SK-N-SH treated with all-trans-retinoic acid at 6 μM for 48 hours (cell line): ENCODE data around the gene OCRL.
A peak's percentile ranks its signal among the peaks of the same experiment; 100 is the strongest.

ENCODE experiments used
- ATAC-seq: fragments of 200-7000 bp; cut with Tn5 transposase; 3 replicates; pipeline ENCODE4 v1.9.1; 2020; ENCODE audit warnings: mild to moderate bottlenecking, moderate library complexity
- ARNTL ChIP-seq: fragments of 450-650 bp; formaldehyde crosslinking; IDR thresholded peaks from 2 replicates; pipeline ENCODE4 v1.5.0; 2020; ENCODE audit warnings: low read depth, mild to moderate bottlenecking, moderate library complexity, borderline replicate concordance
- BACH2 ChIP-seq: fragments of 250-450 bp; sonication (Bioruptor Pico); IDR thresholded peaks from 2 replicates; pipeline ENCODE4 v1.9.0; 2021; ENCODE audit warnings: mild to moderate bottlenecking, borderline replicate concordance
- CREB5 ChIP-seq: fragments of 250-450 bp; sonication (Bioruptor Pico); IDR thresholded peaks from 2 replicates; pipeline ENCODE4 v1.5.1; 2020; ENCODE audit warnings: low read depth, mild to moderate bottlenecking, moderate library complexity
- CSDC2 ChIP-seq: fragments of 250-450 bp; sonication (Bioruptor Pico); IDR thresholded peaks from 2 replicates; pipeline ENCODE4 v1.5.0; 2020; ENCODE audit warnings: mild to moderate bottlenecking, moderate library complexity
- CSRNP3 ChIP-seq: fragments of 250-450 bp; sonication (Bioruptor Pico); IDR thresholded peaks from 2 replicates; pipeline ENCODE4 v1.5.1; 2021; ENCODE audit warnings: mild to moderate bottlenecking, moderate library complexity
- ESRRG ChIP-seq: fragments of 250-450 bp; sonication (Bioruptor Pico); IDR thresholded peaks from 2 replicates; pipeline ENCODE4 v1.6.1; 2021; ENCODE audit warnings: mild to moderate bottlenecking
- ISL1 ChIP-seq: fragments of 250-450 bp; sonication (Bioruptor Pico); IDR thresholded peaks from 2 replicates; pipeline ENCODE4 v2.1.2; 2022; ENCODE audit warnings: mild to moderate bottlenecking, moderate library complexity
- OSR1 ChIP-seq: fragments of 250-450 bp; sonication (Bioruptor Pico); IDR thresholded peaks from 2 replicates; pipeline ENCODE4 v1.8.0; 2022; ENCODE audit warnings: moderate library complexity, mild to moderate bottlenecking, inconsistent platforms
- PATZ1 ChIP-seq: fragments of 250-450 bp; sonication (Bioruptor Pico); IDR thresholded peaks from 2 replicates; pipeline ENCODE4 v1.8.0; 2020; ENCODE audit warnings: mild to moderate bottlenecking, moderate library complexity, borderline replicate concordance
- POU6F1 ChIP-seq: fragments of 250-450 bp; sonication (Bioruptor Pico); IDR thresholded peaks from 2 replicates; pipeline ENCODE4 v1.8.0; 2021; ENCODE audit warnings: low read depth, mild to moderate bottlenecking, moderate library complexity, borderline replicate concordance
- PPARA ChIP-seq: fragments of 250-450 bp; sonication (Bioruptor Pico); IDR thresholded peaks from 2 replicates; pipeline ENCODE4 v1.5.0; 2020; ENCODE audit warnings: mild to moderate bottlenecking, borderline replicate concordance
- RARB ChIP-seq: fragments of 250-450 bp; sonication (Bioruptor Pico); IDR thresholded peaks from 2 replicates; pipeline ENCODE4 v1.8.0; 2021; ENCODE audit warnings: mild to moderate bottlenecking, moderate library complexity
- SNAI2 ChIP-seq: fragments of 250-450 bp; sonication (Bioruptor Pico); IDR thresholded peaks from 2 replicates; pipeline ENCODE4 v1.5.0; 2020; ENCODE audit warnings: mild to moderate bottlenecking, moderate library complexity
- TCF4 ChIP-seq: fragments of 250-450 bp; sonication (Bioruptor Pico); IDR thresholded peaks from 2 replicates; pipeline ENCODE4 v1.8.0; 2021; ENCODE audit warnings: mild to moderate bottlenecking, moderate library complexity, borderline replicate concordance
- TOX ChIP-seq: fragments of 250-450 bp; sonication (Bioruptor Pico); IDR thresholded peaks from 2 replicates; pipeline ENCODE4 v1.8.0; 2021; ENCODE audit warnings: mild to moderate bottlenecking, moderate library complexity, borderline replicate concordance
- TSHZ2 ChIP-seq: fragments of 250-450 bp; sonication (Bioruptor Pico); IDR thresholded peaks from 2 replicates; pipeline ENCODE4 v1.5.0; 2020; ENCODE audit warnings: mild to moderate bottlenecking, moderate library complexity
- ZFP3 ChIP-seq: fragments of 250-450 bp; sonication (Bioruptor Pico); IDR thresholded peaks from 2 replicates; pipeline ENCODE4 v1.5.0; 2020; ENCODE audit warnings: mild to moderate bottlenecking, moderate library complexity
- ZNF565 ChIP-seq: fragments of 450-650 bp; formaldehyde crosslinking; conservative IDR thresholded peaks from 2 replicates; pipeline ENCODE4 v1.5.0; 2020; ENCODE audit warnings: low read depth, mild to moderate bottlenecking, moderate library complexity
- ZNF70 ChIP-seq: fragments of 450-650 bp; formaldehyde crosslinking; IDR thresholded peaks from 2 replicates; pipeline ENCODE4 v1.5.0; 2020; ENCODE audit warnings: mild to moderate bottlenecking, moderate library complexity
- ZNF8 ChIP-seq: fragments of 450-650 bp; formaldehyde crosslinking; IDR thresholded peaks from 2 replicates; pipeline ENCODE4 v1.5.0; 2020; ENCODE audit warnings: mild to moderate bottlenecking, moderate library complexity

OCRL gene

GRCh38 chrX:129640737-129641136, 100.7 kb downstream of the OCRL start:
- ATAC-seq, result no peak
- TF ChIP-seq ZNF70 (CRISPR knock-in tag), result no peak
- TF ChIP-seq RARB (CRISPR knock-in tag), result no peak
- no peak for TF ChIP-seq ESRRG (CRISPR knock-in tag)
- TF ChIP-seq, all 23 proteins: peak for 0

GRCh38 chrX:129641469-129641868, 101.4 kb downstream of the OCRL start:
- ATAC-seq, result no peak
- TF ChIP-seq CSDC2 (CRISPR knock-in tag) (no peak), BACH2 (no peak), TSHZ2 (no peak), SNAI2 (CRISPR knock-in tag) (no peak), PATZ1 (CRISPR knock-in tag) (no peak), ISL1 (CRISPR knock-in tag) (no peak), PPARA (CRISPR knock-in tag) (no peak), CREB5 (CRISPR knock-in tag) (no peak), ARNTL (CRISPR knock-in tag) (no peak), TCF4 (CRISPR knock-in tag) (no peak), ZFP3 (CRISPR knock-in tag) (no peak), ZNF8 (CRISPR knock-in tag) (no peak), CSRNP3 (no peak), POU6F1 (CRISPR knock-in tag) (no peak), ZNF565 (CRISPR knock-in tag) (no peak), OSR1 (CRISPR knock-in tag) (no peak)

- TF ChIP-seq ARNTL (CRISPR knock-in tag) (no peak), PATZ1 (CRISPR knock-in tag) (no peak), TOX (CRISPR knock-in tag) (no peak), ZNF8 (CRISPR knock-in tag) (no peak), OSR1 (CRISPR knock-in tag) (no peak), RARB (CRISPR knock-in tag) (no peak), POU6F1 (CRISPR knock-in tag) (no peak), BACH2 (no peak), ESRRG (CRISPR knock-in tag) (no peak), CREB5 (CRISPR knock-in tag) (no peak), PPARA (CRISPR knock-in tag) (no peak)
- ATAC-seq, result peak; percentile 50
Observed at GRCh38 chrX:129641941-129642340, 101.9 kb downstream of the OCRL start.
